SH-SY5Y (cell line): ENCODE data around the gene CAND2.

Experiments
- GATA2 ChIP-seq: IDR thresholded peaks from 2 replicates; pipeline ENCODE4 v1.6.1; 2011; ENCODE audit warnings: mild to moderate bottlenecking, low read depth, low read length
- GATA3 ChIP-seq: IDR thresholded peaks from 2 replicates; pipeline ENCODE4 v1.6.1; 2011; ENCODE audit warnings: low read depth, mild to moderate bottlenecking, low read length, moderate library complexity

- TF ChIP-seq GATA2 (no peak), GATA3 (no peak)
These were observed 22.8 kb upstream of the CAND2 start for GRCh38 chr3:12773710-12774086.
